GM13976 (cell line): Measurements from ENCODE around the gene BACH2.

ENCODE experiments used
- DNase-seq: peaks from one replicate; pipeline ENCODE4 v3.0.0; 2012; ENCODE audit warnings: low spot score
- in situ Hi-C: fragments of 300-500 bp; cut with MboI; formaldehyde crosslinking; loops from one replicate; pipeline ENCODE4 v1.12.0; 2022; ENCODE audit warnings: low sequenced_read_pairs, mixed read lengths, inconsistent platforms; ENCODE audit not compliant: unreplicated experiment
- TF ChIP-seq, protein P1 (sequence below): IDR thresholded peaks from 2 replicates; pipeline ENCODE4 v1.5.1; 2012; ENCODE audit warnings: borderline replicate concordance, mild to moderate bottlenecking; ENCODE audit not compliant: insufficient read depth; ENCODE audit errors: extremely low read depth, missing control alignments, control extremely low read depth

The BACH2 gene

GRCh38 chr6:90199900-90200299 lies 96.7 kb downstream of the BACH2 start:
- no peak for DNase-seq
- TF ChIP-seq, protein P1, sequence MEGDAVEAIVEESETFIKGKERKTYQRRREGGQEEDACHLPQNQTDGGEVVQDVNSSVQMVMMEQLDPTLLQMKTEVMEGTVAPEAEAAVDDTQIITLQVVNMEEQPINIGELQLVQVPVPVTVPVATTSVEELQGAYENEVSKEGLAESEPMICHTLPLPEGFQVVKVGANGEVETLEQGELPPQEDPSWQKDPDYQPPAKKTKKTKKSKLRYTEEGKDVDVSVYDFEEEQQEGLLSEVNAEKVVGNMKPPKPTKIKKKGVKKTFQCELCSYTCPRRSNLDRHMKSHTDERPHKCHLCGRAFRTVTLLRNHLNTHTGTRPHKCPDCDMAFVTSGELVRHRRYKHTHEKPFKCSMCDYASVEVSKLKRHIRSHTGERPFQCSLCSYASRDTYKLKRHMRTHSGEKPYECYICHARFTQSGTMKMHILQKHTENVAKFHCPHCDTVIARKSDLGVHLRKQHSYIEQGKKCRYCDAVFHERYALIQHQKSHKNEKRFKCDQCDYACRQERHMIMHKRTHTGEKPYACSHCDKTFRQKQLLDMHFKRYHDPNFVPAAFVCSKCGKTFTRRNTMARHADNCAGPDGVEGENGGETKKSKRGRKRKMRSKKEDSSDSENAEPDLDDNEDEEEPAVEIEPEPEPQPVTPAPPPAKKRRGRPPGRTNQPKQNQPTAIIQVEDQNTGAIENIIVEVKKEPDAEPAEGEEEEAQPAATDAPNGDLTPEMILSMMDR, result no peak
- in situ Hi-C loops, result no loop called here

- in situ Hi-C loops, result no loop called here
- TF ChIP-seq, protein P1, result no peak
Observed at GRCh38 chr6:90198758-90199425, 97.8 kb downstream of the BACH2 start.

DNA sequence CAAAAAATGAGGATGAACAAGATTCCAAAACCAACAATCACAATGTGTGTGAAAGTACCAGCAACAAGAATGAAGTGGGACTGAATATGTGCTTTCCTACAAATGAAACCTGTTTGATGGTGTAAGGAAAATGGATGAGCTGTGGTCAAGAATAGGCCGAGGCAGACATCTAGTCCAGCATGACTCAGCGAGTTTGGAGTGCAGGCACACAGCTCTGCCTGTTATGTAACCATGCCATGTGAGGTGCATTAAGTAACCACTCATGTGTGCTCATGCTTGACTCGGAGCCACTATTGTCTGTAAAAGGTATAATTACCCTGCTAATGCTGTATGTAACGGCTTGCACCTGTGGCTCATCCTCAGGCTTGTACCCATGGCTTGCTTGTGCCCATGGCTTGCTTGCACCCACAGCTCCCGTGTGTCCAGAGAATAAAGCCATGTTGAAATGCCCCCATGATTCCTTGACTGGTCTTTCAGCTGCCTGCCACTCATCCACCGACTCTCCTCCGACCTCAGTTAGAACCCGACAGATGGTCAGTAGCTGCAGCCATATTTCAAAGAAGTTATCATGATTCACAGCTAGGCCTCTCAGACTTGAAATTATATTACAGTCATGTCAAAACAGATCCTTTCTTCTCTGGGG lies 98.7 kb downstream of the BACH2 start:
- no peak for DNase-seq
- in situ Hi-C loops, result no loop called here
- TF ChIP-seq, protein P1, result no peak

More at GRCh38 chr6:90198758-90199425, 97.8 kb downstream of the BACH2 start:
- DNase-seq, result no peak

DNA sequence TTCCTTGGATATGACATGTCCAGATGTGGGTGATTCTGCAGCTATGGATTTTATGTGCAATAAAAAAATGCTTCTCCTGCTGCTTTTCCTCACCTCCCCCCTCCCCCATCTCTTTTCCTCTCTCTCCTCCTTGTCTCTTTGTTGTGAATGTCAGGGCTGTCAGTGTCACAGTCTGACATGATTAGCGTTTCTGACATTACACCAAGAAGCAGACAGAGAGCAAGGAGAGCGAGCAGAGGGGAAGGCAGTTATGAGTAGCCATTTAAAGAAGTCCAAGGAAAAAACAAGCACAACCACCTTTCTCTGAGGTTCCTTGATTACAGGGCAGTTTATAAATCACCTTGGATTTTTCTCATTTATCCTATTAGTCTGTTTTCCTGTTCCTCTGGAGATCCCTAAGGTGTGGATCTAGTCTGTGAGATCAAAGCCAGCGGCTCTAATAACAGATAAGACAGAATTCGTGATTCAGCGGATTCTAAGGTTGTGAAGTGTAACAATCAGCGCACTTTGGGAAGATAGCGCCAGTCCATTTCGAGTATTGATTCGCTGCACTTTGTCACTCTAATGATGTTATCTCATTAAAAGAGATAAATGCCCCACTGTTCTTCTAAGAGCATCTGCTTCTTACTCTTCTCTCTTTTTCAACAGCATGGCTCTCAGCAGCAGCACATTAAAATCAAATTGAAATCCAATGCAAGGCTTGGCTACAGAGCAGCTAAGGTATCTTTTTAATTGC lies 101.4 kb downstream of the BACH2 start:
- DNase-seq, result no peak
- TF ChIP-seq, protein P1, result no peak
- in situ Hi-C loops, result no loop called here

- in situ Hi-C loops, result no loop called here
- no peak for DNase-seq
- TF ChIP-seq, protein P1, result no peak
Observed at GRCh38 chr6:90194371-90194841, 102.2 kb downstream of the BACH2 start.

GRCh38 chr6:90193359-90193758 lies 103.3 kb downstream of the BACH2 start:
- no peak for DNase-seq
- TF ChIP-seq, protein P1, result no peak
- in situ Hi-C loops, result no loop called here
